NCI-H2171 treated with DMSO at 0.1 percent for 48 hours (cell line): ENCODE data around the gene LAMC2.

ENCODE experiments used
- DNase-seq: peaks from one replicate; lab custom pipeline; 2025; lab: John Stamatoyannopoulos, UW

Gene LAMC2

GRCh38 chr1:183173828-183174227 lies 12.2 kb upstream of the LAMC2 start:
- no peak for DNase-seq

DNA sequence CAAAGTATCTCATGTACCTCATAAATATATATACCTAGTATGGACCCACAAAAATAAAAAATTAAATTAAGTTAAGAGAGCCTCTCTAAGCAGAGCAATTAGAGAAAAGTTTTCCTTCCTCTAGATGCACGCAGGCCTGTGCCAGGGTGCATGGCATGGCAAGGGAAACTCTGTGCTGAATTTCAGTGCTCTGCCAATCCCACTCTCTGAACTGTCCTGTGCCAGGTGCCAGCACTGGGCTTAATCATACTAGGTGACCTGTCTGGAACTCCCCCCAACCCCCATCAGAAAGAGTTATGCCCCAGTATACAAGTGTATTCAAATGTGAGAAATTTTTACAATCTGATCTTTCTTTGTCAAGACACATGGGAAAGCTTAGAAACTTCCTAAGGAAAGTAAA lies 10.4 kb upstream of the LAMC2 start:
- no peak for DNase-seq

- DNase-seq = no peak
Measured at GRCh38 chr1:183178545-183178944, 7.5 kb upstream of the LAMC2 start.

GRCh38 chr1:183179033-183179432 lies 7.0 kb upstream of the LAMC2 start:
- DNase-seq = no peak

DNA sequence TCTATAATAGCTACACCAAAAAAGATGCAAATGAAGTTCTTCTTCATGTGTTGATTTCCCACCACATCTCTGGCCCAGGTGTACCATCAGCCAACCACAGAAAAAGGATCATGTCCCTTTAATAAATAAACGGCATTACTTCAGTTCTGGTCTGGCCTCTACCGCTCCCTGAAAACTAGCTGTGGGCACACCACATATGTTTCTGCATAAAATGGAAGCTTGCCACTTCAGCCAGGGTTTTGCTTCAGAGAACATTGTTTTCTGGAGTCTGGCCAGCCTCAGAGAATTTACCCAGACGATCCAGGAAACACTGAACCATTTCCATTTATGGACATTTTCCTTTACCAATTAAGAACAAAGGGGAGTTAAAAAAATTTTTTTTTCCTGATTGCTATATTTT lies 5.8 kb upstream of the LAMC2 start:
- DNase-seq = peak; percentile 68

- no peak for DNase-seq
Measured at GRCh38 chr1:183180634-183181056, 5.4 kb upstream of the LAMC2 start.

DNA sequence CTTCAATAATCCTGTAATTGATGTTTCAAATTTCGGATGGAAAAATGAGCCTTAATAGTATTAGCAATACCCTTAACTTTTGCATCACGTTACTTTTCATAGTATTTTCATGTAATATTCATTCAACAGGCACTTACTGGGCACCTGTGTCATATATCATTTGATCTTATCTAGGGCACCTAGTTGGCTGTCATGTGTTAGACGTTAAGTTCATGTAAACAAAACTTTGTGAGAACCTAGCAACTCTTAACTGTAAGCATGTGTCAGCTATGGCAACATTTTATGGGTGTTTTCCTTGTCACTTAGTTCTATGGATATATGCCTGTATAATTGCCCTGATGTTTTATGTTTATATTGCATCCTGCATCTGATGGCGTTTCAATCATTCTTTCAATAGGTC lies 777 bp downstream of the LAMC2 start:
- no peak for DNase-seq

DNA sequence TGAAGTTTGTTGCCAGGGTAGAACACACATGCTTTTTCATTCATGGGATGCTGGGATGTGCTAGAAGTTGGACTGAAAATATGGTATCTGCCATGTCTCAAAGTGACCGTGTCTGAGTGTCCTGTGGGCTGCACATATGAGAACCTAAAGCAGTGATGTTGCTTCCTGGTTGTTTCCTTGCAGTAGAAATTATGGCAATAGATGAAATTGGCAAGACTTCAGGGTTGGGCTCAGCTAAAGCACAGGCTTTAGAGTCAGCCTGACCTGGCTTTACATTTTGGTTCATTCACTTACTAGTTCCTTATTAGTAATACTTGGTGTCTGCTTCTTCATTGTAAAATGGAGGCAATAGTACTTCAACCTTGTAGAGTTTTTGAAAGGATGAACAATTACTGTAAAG lies 2.2 kb downstream of the LAMC2 start:
- DNase-seq = no peak

GRCh38 chr1:183191833-183192232 lies 5.8 kb downstream of the LAMC2 start:
- no peak for DNase-seq

DNA sequence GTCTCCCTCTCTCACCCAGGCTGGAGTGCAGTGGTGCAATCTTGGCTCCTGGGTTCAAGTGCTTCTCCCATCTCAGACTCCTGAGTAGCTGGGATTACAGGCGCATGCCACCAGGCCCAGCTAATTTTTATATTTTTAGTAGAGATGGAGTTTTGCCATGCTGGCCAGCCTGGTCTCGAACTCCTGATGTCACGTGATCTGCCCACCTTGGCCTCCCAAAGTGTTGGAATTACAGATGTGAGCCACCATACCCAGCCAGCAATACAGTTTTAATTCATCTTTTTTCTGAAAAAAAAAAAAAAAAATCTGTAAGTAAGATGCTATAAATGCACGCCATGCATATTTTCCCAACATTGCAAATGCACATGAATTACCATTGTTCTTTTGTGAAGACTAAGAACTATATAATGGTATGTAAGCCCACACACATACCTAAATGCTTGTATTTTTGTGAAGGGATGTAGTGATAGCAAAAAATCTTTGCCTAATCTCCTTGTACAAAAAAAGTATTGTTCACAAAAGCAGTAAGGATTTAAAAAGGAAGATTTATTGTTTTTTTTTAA lies 8.0 kb downstream of the LAMC2 start:
- DNase-seq = no peak

DNA sequence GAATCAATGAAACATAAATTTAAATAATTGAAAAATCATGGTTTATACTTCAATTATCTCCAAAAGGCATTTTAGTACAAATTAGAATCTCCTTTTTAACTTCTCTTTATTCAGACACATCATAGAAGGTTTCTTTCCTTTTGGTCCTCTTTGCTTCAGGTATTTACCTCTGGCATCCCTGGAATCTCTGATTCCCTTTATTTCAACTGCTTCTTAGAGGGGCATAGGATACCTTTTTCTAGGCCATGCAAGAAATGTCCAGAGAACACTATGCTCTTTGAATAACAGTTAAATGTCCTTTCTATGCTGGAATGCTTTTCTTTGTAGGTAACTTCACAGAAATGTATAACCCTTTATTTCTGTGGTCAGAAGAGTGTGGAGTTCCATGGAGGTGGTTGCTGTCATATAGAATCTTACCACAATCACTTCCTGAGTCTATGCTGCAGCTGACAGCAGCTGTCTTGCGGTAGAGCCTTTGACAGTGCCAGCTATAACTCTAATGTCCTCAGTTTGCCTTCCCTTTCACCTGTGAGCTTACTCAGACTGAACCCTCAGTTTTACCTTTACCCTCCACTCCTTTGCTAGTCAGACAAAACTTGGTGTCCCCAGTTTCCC lies 8.6 kb downstream of the LAMC2 start:
- no peak for DNase-seq

DNA sequence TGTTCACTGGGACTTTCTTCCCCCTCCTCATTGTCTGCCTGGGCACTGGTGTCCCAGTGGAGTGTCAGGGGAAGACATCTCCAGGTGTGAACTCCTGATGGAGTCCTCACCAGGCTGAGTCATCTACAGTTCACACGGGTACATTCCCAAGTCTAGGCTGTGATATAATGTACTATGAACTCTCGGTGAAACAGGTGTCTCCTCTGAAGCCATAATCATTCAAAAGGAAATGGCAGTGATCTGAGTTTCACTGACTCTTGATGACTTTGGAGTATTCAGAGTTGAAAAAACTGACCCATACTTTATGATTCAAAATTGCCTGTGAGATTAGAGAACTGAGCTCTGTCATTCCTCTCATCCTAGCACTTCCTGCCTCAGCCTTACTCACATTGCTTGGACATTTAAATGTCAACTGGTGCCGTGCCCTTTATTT lies 9.1 kb downstream of the LAMC2 start:
- no peak for DNase-seq

DNA sequence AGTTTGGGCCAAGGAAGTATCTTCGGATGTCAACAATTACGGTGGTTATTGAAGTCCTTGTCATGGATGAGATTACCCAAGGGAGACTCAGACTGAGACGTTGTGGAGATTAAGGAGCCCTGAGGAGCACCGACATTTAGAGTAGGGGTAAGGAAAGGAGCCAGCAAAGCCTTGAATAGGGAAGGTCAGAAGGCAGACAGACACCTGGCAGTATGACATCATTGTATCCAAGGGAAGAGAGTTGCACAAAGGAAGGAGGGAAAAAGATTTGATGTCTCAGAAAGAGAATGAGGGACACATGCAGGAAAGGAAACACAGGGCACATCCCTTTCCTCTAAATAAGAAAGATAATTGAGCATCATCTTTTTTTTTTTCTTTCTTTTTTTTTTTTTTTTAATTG lies 11.7 kb downstream of the LAMC2 start:
- DNase-seq = no peak

DNA sequence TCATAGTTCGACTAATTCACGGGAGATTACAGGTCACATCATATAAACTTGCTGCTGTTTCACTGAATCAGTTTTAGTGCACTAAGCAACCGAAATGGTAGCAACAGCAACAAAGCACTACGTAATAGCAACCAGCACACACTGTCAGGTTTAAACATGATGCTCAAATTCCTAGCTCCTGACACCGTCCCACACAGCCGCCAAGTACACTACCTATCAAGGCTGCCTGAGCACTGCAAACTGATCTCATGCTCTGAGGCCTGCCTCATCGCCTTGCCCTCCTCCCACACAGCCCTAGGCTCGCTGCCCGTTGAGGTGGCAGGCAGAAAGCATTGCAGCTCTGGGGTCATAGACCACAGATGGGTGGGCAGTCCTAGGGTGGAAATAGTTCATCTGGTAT lies 12.4 kb downstream of the LAMC2 start:
- DNase-seq = no peak

GRCh38 chr1:183199304-183199703 lies 13.2 kb downstream of the LAMC2 start:
- DNase-seq = no peak

GRCh38 chr1:183200451-183200850 lies 14.4 kb downstream of the LAMC2 start:
- no peak for DNase-seq

GRCh38 chr1:183203094-183203493 lies 17.0 kb downstream of the LAMC2 start:
- no peak for DNase-seq

DNA sequence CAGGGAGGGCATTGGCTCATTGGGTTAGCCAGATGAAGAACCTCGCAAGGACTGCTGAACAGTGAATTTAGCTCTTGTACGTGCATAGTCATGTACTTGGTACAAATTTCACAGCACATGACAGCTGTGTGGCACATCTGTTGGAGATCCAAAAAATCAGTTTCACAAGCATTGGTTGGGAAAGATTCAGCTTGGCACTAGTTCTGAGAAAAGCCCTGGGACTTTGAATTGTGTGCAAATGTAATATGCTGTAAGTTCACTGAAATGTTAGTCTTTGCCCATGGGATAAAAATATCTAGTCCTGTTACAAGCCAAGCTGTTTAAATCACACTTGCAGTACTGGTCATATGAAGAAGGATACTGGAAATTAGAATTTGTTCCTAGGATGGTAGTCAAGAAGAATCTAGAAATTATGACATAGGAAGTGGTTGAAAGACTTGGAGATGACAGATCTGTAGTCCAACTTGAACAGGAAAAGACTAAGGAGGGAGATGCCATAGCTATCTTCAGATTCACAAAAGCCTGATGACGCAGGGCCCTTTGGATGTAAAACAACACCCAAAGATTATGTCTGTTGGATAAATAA lies 19.2 kb downstream of the LAMC2 start:
- peak; percentile 52 for DNase-seq

DNA sequence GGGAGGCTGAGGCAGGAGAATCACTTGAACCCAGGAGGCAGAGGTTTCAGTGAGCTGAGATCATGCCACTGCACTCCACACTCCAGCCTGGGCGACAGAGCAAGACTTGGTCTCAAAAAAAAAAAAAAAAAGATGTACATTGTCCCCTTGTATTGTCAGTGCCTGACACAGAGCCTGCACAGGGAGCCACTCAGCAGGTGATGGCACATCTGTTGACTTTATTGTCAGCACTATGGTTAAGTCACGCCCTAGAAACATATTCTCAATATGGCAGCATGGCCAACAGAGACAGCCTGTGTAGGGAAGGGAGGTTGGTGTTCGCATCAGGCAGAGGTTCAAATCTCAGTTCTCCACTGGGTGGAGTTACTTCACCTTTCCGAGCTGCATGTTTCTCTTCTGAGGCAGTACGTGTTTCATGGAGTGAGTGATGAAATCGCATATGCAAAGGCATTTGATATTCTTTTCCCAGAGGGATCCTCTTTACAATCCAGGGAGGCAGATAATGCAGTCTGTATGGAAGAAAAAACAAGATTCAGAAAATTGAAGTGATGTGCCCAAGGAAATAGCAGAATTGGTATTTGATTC lies 20.6 kb downstream of the LAMC2 start:
- DNase-seq = peak; percentile 50

GRCh38 chr1:183209533-183210158 lies 23.6 kb downstream of the LAMC2 start:
- DNase-seq = peak; percentile 61

- DNase-seq = peak; percentile 70
Measured at GRCh38 chr1:183210681-183211080, 24.6 kb downstream of the LAMC2 start.

- DNase-seq = peak; percentile 62
Measured at GRCh38 chr1:183212870-183213269, 26.8 kb downstream of the LAMC2 start.
